ENCODE measurements around the gene SUMF1.

- TF ChIP-seq CTCF (IDR thresholded peaks at IDR 0.05; ENCODE audit: low read length) (no peak), EZH2 (optimal IDR thresholded peaks at IDR 0.05; ENCODE audit: low read depth, low read length) (no peak)
Measured at GRCh38 chr3:4496087-4496452, 29.0 kb upstream of the SUMF1 start.
